ENCODE data around the gene PIK3R1. TPM values are rescaled to one million over a fixed set of nuclear protein-coding genes. Genes with fewer than 3 reads are reported as not detected.

The PIK3R1 gene
- total RNA-seq, 1 donor from 2014 or later, result 60.0 TPM

GRCh38 chr5:68182094-68182493, 33.5 kb upstream of the PIK3R1 start:
- DNase-seq (ENCODE audit: low spot score), result no peak
- H3K4me1 Mint-ChIP-seq (ENCODE audit: low read depth), result peaks cover 8% of the 10 kb centered on the region
- intact Hi-C loops (cut with micrococcal nuclease), result no loop called here

GRCh38 chr5:68182534-68182933, 33.0 kb upstream of the PIK3R1 start:
- DNase-seq (ENCODE audit: low spot score), result no peak
- no peaks in the 10 kb centered on the region for H3K9me3 Mint-ChIP-seq
- no peaks in the 10 kb centered on the region for H3K36me3 Mint-ChIP-seq (ENCODE audit: low read depth)
- peaks cover 8% of the 10 kb centered on the region for H3K4me1 Mint-ChIP-seq (ENCODE audit: low read depth)
- no peak overlapping the region for H3K4me3 Mint-ChIP-seq (ENCODE audit: low read depth)
- intact Hi-C loops (cut with micrococcal nuclease), result no loop called here
- H3K27me3 Mint-ChIP-seq (ENCODE audit: low read depth), result no peaks in the 10 kb centered on the region
- H3K27ac Mint-ChIP-seq, result no peak overlapping the region

More at GRCh38 chr5:68182094-68182493, 33.5 kb upstream of the PIK3R1 start:
- Mint-ChIP-seq H3K9me3 (no peaks in the 10 kb centered on the region), H3K27me3 (ENCODE audit: low read depth) (no peaks in the 10 kb centered on the region), H3K4me3 (ENCODE audit: low read depth) (no peak overlapping the region), H3K36me3 (ENCODE audit: low read depth) (no peaks in the 10 kb centered on the region), H3K27ac (no peak overlapping the region)

- H3K27ac Mint-ChIP-seq, result no peak overlapping the region
- H3K36me3 Mint-ChIP-seq (ENCODE audit: low read depth), result no peaks in the 10 kb centered on the region
- H3K27me3 Mint-ChIP-seq (ENCODE audit: low read depth), result no peaks in the 10 kb centered on the region
- no peaks in the 10 kb centered on the region for H3K9me3 Mint-ChIP-seq
- H3K4me3 Mint-ChIP-seq (ENCODE audit: low read depth), result no peak overlapping the region
- DNase-seq (ENCODE audit: low spot score), result no peak
- peaks cover 2% of the 10 kb centered on the region for H3K4me1 Mint-ChIP-seq (ENCODE audit: low read depth)
- intact Hi-C loops (cut with micrococcal nuclease), result no loop called here
Observed at GRCh38 chr5:68187268-68188055, 28.1 kb upstream of the PIK3R1 start.

GRCh38 chr5:68189171-68189570, 26.4 kb upstream of the PIK3R1 start:
- Mint-ChIP-seq H3K27ac (no peak overlapping the region), H3K4me3 (ENCODE audit: low read depth) (no peak overlapping the region)
- no peak for DNase-seq (ENCODE audit: low spot score)

GRCh38 chr5:68189613-68190012, 25.9 kb upstream of the PIK3R1 start:
- peaks cover 2% of the 10 kb centered on the region for H3K27me3 Mint-ChIP-seq (ENCODE audit: low read depth)
- H3K9me3 Mint-ChIP-seq, result no peaks in the 10 kb centered on the region
- H3K4me3 Mint-ChIP-seq (ENCODE audit: low read depth), result no peak overlapping the region
- no peaks in the 10 kb centered on the region for H3K36me3 Mint-ChIP-seq (ENCODE audit: low read depth)
- no peak for DNase-seq (ENCODE audit: low spot score)
- H3K4me1 Mint-ChIP-seq (ENCODE audit: low read depth), result no peaks in the 10 kb centered on the region
- intact Hi-C loops (cut with micrococcal nuclease), result no loop called here
- no peak overlapping the region for H3K27ac Mint-ChIP-seq

More at GRCh38 chr5:68189171-68189570, 26.4 kb upstream of the PIK3R1 start:
- H3K9me3 Mint-ChIP-seq, result no peaks in the 10 kb centered on the region
- no peaks in the 10 kb centered on the region for H3K36me3 Mint-ChIP-seq (ENCODE audit: low read depth)
- H3K27me3 Mint-ChIP-seq (ENCODE audit: low read depth), result peaks cover 2% of the 10 kb centered on the region
- intact Hi-C loops (cut with micrococcal nuclease), result no loop called here
- no peaks in the 10 kb centered on the region for H3K4me1 Mint-ChIP-seq (ENCODE audit: low read depth)

GRCh38 chr5:68190619-68191018, 24.9 kb upstream of the PIK3R1 start:
- H3K27ac Mint-ChIP-seq, result no peak overlapping the region
- intact Hi-C loops (cut with micrococcal nuclease), result no loop called here
- no peak for DNase-seq (ENCODE audit: low spot score)

GRCh38 chr5:68191083-68191791, 24.3 kb upstream of the PIK3R1 start:
- peaks cover 7% of the 10 kb centered on the region for H3K27me3 Mint-ChIP-seq (ENCODE audit: low read depth)
- no peaks in the 10 kb centered on the region for H3K4me1 Mint-ChIP-seq (ENCODE audit: low read depth)
- no peak for DNase-seq (ENCODE audit: low spot score)
- intact Hi-C loops (cut with micrococcal nuclease), result no loop called here
- no peaks in the 10 kb centered on the region for H3K36me3 Mint-ChIP-seq (ENCODE audit: low read depth)
- no peak overlapping the region for H3K27ac Mint-ChIP-seq
- no peaks in the 10 kb centered on the region for H3K9me3 Mint-ChIP-seq
- H3K4me3 Mint-ChIP-seq (ENCODE audit: low read depth), result no peak overlapping the region

More at GRCh38 chr5:68190619-68191018, 24.9 kb upstream of the PIK3R1 start:
- H3K4me3 Mint-ChIP-seq (ENCODE audit: low read depth), result no peak overlapping the region
- no peaks in the 10 kb centered on the region for H3K4me1 Mint-ChIP-seq (ENCODE audit: low read depth)
- H3K9me3 Mint-ChIP-seq, result no peaks in the 10 kb centered on the region
- H3K27me3 Mint-ChIP-seq (ENCODE audit: low read depth), result peaks cover 7% of the 10 kb centered on the region
- H3K36me3 Mint-ChIP-seq (ENCODE audit: low read depth), result no peaks in the 10 kb centered on the region

- Mint-ChIP-seq H3K4me3 (ENCODE audit: low read depth) (no peak overlapping the region), H3K9me3 (no peaks in the 10 kb centered on the region), H3K4me1 (ENCODE audit: low read depth) (no peaks in the 10 kb centered on the region), H3K27ac (no peak overlapping the region), H3K27me3 (ENCODE audit: low read depth) (peaks cover 7% of the 10 kb centered on the region), H3K36me3 (ENCODE audit: low read depth) (no peaks in the 10 kb centered on the region)
- DNase-seq (ENCODE audit: low spot score), result no peak
- intact Hi-C loops (cut with micrococcal nuclease), result no loop called here
Observed at GRCh38 chr5:68192679-68193060, 22.9 kb upstream of the PIK3R1 start.

- H3K9me3 Mint-ChIP-seq, result no peaks in the 10 kb centered on the region
- H3K27me3 Mint-ChIP-seq (ENCODE audit: low read depth), result peaks cover 7% of the 10 kb centered on the region
- no peak overlapping the region for H3K27ac Mint-ChIP-seq
- no peaks in the 10 kb centered on the region for H3K4me1 Mint-ChIP-seq (ENCODE audit: low read depth)
- no peak for DNase-seq (ENCODE audit: low spot score)
- H3K36me3 Mint-ChIP-seq (ENCODE audit: low read depth), result no peaks in the 10 kb centered on the region
- H3K4me3 Mint-ChIP-seq (ENCODE audit: low read depth), result no peak overlapping the region
- intact Hi-C loops (cut with micrococcal nuclease), result no loop called here
Observed at GRCh38 chr5:68193481-68194036, 22.0 kb upstream of the PIK3R1 start.

GRCh38 chr5:68194386-68194785, 21.2 kb upstream of the PIK3R1 start:
- Mint-ChIP-seq H3K27ac (no peak overlapping the region), H3K4me1 (ENCODE audit: low read depth) (no peaks in the 10 kb centered on the region), H3K36me3 (ENCODE audit: low read depth) (no peaks in the 10 kb centered on the region), H3K4me3 (ENCODE audit: low read depth) (no peak overlapping the region), H3K9me3 (no peaks in the 10 kb centered on the region), H3K27me3 (ENCODE audit: low read depth) (peaks cover 10% of the 10 kb centered on the region)
- DNase-seq (ENCODE audit: low spot score), result no peak
- intact Hi-C loops (cut with micrococcal nuclease), result no loop called here

- DNase-seq (ENCODE audit: low spot score), result no peak
- H3K9me3 Mint-ChIP-seq, result no peaks in the 10 kb centered on the region
- peaks cover 10% of the 10 kb centered on the region for H3K27me3 Mint-ChIP-seq (ENCODE audit: low read depth)
- no peak overlapping the region for H3K4me3 Mint-ChIP-seq (ENCODE audit: low read depth)
- intact Hi-C loops (cut with micrococcal nuclease), result no loop called here
- H3K4me1 Mint-ChIP-seq (ENCODE audit: low read depth), result no peaks in the 10 kb centered on the region
- no peak overlapping the region for H3K27ac Mint-ChIP-seq
- H3K36me3 Mint-ChIP-seq (ENCODE audit: low read depth), result no peaks in the 10 kb centered on the region
Observed at GRCh38 chr5:68195137-68195536, 20.4 kb upstream of the PIK3R1 start.

- Mint-ChIP-seq H3K36me3 (ENCODE audit: low read depth) (no peaks in the 10 kb centered on the region), H3K4me3 (ENCODE audit: low read depth) (no peak overlapping the region), H3K9me3 (no peaks in the 10 kb centered on the region), H3K27ac (no peak overlapping the region), H3K27me3 (ENCODE audit: low read depth) (peaks cover 12% of the 10 kb centered on the region), H3K4me1 (ENCODE audit: low read depth) (no peaks in the 10 kb centered on the region)
- intact Hi-C loops (cut with micrococcal nuclease), result no loop called here
- DNase-seq (ENCODE audit: low spot score), result no peak
Observed at GRCh38 chr5:68196876-68197275, 18.7 kb upstream of the PIK3R1 start.

GRCh38 chr5:68200288-68200687, 15.3 kb upstream of the PIK3R1 start:
- no peak for DNase-seq (ENCODE audit: low spot score)
- Mint-ChIP-seq H3K27ac (no peak overlapping the region), H3K4me3 (ENCODE audit: low read depth) (no peak overlapping the region), H3K4me1 (ENCODE audit: low read depth) (no peaks in the 10 kb centered on the region), H3K9me3 (no peaks in the 10 kb centered on the region), H3K36me3 (ENCODE audit: low read depth) (no peaks in the 10 kb centered on the region), H3K27me3 (ENCODE audit: low read depth) (peaks cover 23% of the 10 kb centered on the region)
- intact Hi-C loops (cut with micrococcal nuclease), result no loop called here

Measured in activated T-helper 2 cell treated with anti-CD3 and anti-CD28 coated beads, Interferon-gamma antibody, Interleukin-2, Interleukin-4, amounts not matched to agents 10 μg/mL and 5 μg/mL and 100 μg/mL, durations not matched to agents 14 hours and 24 hours and 36 hours (primary cell).